Gastroesophageal sphincter (tissue), 3 donors: Measurements from ENCODE around the gene ARRB1.

Experiments used
- EP300 ChIP-seq: sonication (generic); formaldehyde crosslinking; IDR thresholded peaks from one replicate; pipeline ENCODE4 v1.6.1; 2017; ENCODE audit warnings: antibody characterized with exemption, mild to moderate bottlenecking
- POLR2AphosphoS5 ChIP-seq: sonication (generic); formaldehyde crosslinking; IDR thresholded peaks from one replicate; pipeline ENCODE4 v1.6.1; 2017; ENCODE audit warnings: antibody characterized with exemption
- TF ChIP-seq, protein P1 (sequence below), 4 experiments: fragments of 200-600 bp in 2 of 4; fragments of 450-650 bp in 2 of 4; sonication (generic) in 1 of 4; IDR thresholded peaks; one replicate each; pipeline ENCODE4 v1.5.1; 2017 to 2019; ENCODE audit warnings: antibody characterized with exemption in 4 of 4, mild to moderate bottlenecking in 2 of 4, moderate library complexity in 2 of 4

DNA sequence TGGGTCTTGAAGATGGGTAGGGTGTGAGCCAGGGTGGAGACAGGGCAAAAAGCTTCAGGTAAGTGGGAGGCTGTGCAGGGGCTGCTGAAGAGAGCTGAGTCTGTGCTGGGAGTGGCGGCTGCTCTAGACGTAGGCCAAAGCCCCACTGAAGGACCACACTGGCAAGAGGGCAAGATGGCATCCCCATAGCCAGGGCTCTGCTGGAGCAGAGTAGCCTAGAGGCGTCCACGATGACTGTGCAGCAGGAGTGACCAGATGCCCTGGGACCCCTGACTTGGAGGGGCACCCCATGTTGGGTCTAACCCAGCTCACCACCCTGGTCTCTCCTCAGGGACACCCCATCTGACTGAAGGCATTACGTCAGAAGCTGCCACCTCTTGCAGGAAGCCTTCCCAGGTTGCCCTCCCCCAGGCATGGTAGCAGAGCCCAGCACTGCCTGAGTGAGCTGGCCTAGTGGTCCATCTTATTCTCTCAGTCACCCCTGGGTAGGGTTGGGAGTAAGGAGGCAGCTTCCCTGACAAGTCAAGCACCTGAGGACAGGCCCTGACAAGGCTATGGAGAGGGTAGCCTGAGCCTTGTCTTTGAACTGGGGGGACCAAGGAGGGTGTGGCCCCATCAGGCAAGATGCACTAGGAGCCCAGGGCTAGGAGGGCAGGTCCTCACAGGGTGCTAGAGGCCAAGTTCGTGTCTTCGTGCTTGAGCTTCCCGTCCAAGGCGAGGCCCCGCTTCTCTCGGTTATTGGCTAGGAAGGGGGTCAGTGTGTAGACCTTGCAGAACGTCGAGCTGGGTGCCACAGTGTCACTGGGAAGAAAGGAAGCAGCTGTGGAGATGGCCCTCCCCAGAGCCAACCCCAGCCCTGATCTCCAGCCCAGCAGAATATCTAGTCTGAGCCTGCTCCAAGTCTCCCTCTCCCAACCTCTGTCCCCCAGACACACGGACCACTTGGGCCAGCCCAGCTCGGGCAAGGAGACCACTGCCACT lies 77.8 kb downstream of the ARRB1 start:
- TF ChIP-seq, protein P1, sequence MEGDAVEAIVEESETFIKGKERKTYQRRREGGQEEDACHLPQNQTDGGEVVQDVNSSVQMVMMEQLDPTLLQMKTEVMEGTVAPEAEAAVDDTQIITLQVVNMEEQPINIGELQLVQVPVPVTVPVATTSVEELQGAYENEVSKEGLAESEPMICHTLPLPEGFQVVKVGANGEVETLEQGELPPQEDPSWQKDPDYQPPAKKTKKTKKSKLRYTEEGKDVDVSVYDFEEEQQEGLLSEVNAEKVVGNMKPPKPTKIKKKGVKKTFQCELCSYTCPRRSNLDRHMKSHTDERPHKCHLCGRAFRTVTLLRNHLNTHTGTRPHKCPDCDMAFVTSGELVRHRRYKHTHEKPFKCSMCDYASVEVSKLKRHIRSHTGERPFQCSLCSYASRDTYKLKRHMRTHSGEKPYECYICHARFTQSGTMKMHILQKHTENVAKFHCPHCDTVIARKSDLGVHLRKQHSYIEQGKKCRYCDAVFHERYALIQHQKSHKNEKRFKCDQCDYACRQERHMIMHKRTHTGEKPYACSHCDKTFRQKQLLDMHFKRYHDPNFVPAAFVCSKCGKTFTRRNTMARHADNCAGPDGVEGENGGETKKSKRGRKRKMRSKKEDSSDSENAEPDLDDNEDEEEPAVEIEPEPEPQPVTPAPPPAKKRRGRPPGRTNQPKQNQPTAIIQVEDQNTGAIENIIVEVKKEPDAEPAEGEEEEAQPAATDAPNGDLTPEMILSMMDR (IDR thresholded peaks at IDR 0.05) = no peak
- TF ChIP-seq POLR2AphosphoS5 (no peak), EP300 (no peak)
